OCI-LY7 (cell line): Measurements from ENCODE around the gene HDAC4. TPM values are rescaled to one million over a fixed set of nuclear protein-coding genes. Genes with fewer than 3 reads are reported as not detected.

Experiments
- BruUV-seq: library from RNA; stranded (reverse); fragments of 400-500 nt; replicated peaks from 2 replicates; lab custom pipeline; 2021; lab: Mats Ljungman, UMichigan
- CTCF ChIA-PET: fragments of 300-600 bp; sonication (Branson Sonifier 250); formaldehyde crosslinking; loops from one replicate; lab custom pipeline; 2022; ENCODE audit warnings: antibody characterized with exemption; ENCODE audit not compliant: unreplicated experiment; lab: Charles Lee
- POLR2A ChIA-PET: fragments of 300-600 bp; sonication (Branson Sonifier 250); formaldehyde crosslinking; loops from one replicate; lab custom pipeline; 2022; ENCODE audit warnings: antibody characterized with exemption; lab: Charles Lee
- DNase-seq: peaks from one replicate; pipeline ENCODE4 v3.0.0-alpha.2; 2015; ENCODE audit warnings: low spot score
- H2AFZ ChIP-seq: fragments of 200-600 bp; sonication (generic), shearing (Covaris generic); 2 replicates; pipeline ENCODE4 v1.6.1; 2014; ENCODE audit warnings: mild to moderate bottlenecking, antibody characterized with exemption, low read length, moderate library complexity
- H3K27ac ChIP-seq: fragments of 200-600 bp; sonication (generic); 2 replicates; pipeline ENCODE4 v1.5.1; 2014; ENCODE audit warnings: mixed run types, low read depth, mild to moderate bottlenecking, moderate library complexity, low read length, inconsistent platforms; ENCODE audit not compliant: poor library complexity, severe bottlenecking
- H3K36me3 ChIP-seq: fragments of 200-600 bp; sonication (generic); 2 replicates; pipeline ENCODE4 v1.6.1; 2014; ENCODE audit warnings: mild to moderate bottlenecking, antibody characterized with exemption, low read length, moderate library complexity, mixed read lengths; ENCODE audit not compliant: insufficient read depth
- H3K4me1 ChIP-seq: fragments of 200-600 bp; sonication (generic); 2 replicates; pipeline ENCODE4 v1.5.1; 2014; ENCODE audit warnings: mild to moderate bottlenecking, low read length; ENCODE audit not compliant: insufficient read depth, poor library complexity, severe bottlenecking
- H3K4me2 ChIP-seq: fragments of 200-600 bp; sonication (generic); 2 replicates; pipeline ENCODE4 v1.6.1; 2014; ENCODE audit warnings: mild to moderate bottlenecking, low read length
- H3K4me3 ChIP-seq: fragments of 200-600 bp; sonication (generic); 2 replicates; pipeline ENCODE4 v1.5.1; 2014; ENCODE audit warnings: mild to moderate bottlenecking, low read depth, low read length; ENCODE audit not compliant: poor library complexity, severe bottlenecking
- H3K79me2 ChIP-seq: fragments of 200-600 bp; sonication (generic); 2 replicates; pipeline ENCODE4 v1.6.1; 2016; ENCODE audit warnings: low read depth, mild to moderate bottlenecking, low read length, moderate library complexity, mixed read lengths; ENCODE audit not compliant: insufficient read depth
- H3K9me2 ChIP-seq: fragments of 200-600 bp; sonication (generic); 2 replicates; pipeline ENCODE4 v1.6.1; 2016; ENCODE audit warnings: mild to moderate bottlenecking, low read length, mixed read lengths; ENCODE audit not compliant: insufficient read depth
- H3K9me3 ChIP-seq: fragments of 200-600 bp; sonication (generic); 2 replicates; pipeline ENCODE4 v1.6.1; 2014; ENCODE audit warnings: mild to moderate bottlenecking, mixed run types, low read length, mixed read lengths
- H4K20me1 ChIP-seq: fragments of 200-600 bp; sonication (generic); 2 replicates; pipeline ENCODE4 v1.6.1; 2014; ENCODE audit warnings: mild to moderate bottlenecking, antibody characterized with exemption, low read length, moderate library complexity, mixed read lengths; ENCODE audit not compliant: insufficient read depth
- CTCF ChIP-seq: fragments of 200-600 bp; sonication (generic); conservative IDR thresholded peaks from 2 replicates; pipeline ENCODE4 v1.5.1; 2014; ENCODE audit warnings: mild to moderate bottlenecking, antibody characterized with exemption, low read length, moderate library complexity, mixed read lengths
- EZH2phosphoT487 ChIP-seq: fragments of 200-600 bp; sonication (generic); IDR thresholded peaks from 2 replicates; pipeline ENCODE4 v1.6.1; 2018; ENCODE audit warnings: low read depth, borderline replicate concordance, mild to moderate bottlenecking, mixed run types, antibody characterized with exemption, low read length, moderate library complexity, mixed read lengths
- intact Hi-C: fragments of 100-400 bp; cut with micrococcal nuclease; formaldehyde crosslinking; loops from one replicate; pipeline ENCODE4 v1.10.0; 2022; ENCODE audit not compliant: unreplicated experiment
- total RNA-seq, 2 experiments: library from RNA; depleted of rRNA in 1 of 2; stranded (reverse); fragments of >200 nt in 1 of 2; shearing (Covaris generic) in 1 of 2; gene quantifications; 2 replicates each; pipeline ENCODE4 v1.2.3, GENCODE V29; 2014 to 2022

Gene HDAC4
- total RNA-seq, 2 experiments from 2014 or later, result 10.2 to 20.6 TPM

- no peak overlapping the region for H3K4me2 ChIP-seq
- H2AFZ ChIP-seq, result no peak overlapping the region
- TF ChIP-seq CTCF, result no peak
- no peak for TF ChIP-seq EZH2phosphoT487
- no peaks in the 10 kb centered on the region for H3K9me3 ChIP-seq
- intact Hi-C loops, result no loop called here
- CTCF ChIA-PET, result no interaction called here
- H3K4me1 ChIP-seq, result no peaks in the 10 kb centered on the region
- DNase-seq, result no peak
- H3K79me2 ChIP-seq, result no peaks in the 10 kb centered on the region
- POLR2A ChIA-PET, result no interaction called here
- no peaks in the 10 kb centered on the region for H4K20me1 ChIP-seq
- H3K27ac ChIP-seq, result no peak overlapping the region
- H3K36me3 ChIP-seq, result no peaks in the 10 kb centered on the region
- H3K4me3 ChIP-seq, result no peak overlapping the region
- BruUV-seq, result no TSS peak
- no peaks in the 10 kb centered on the region for H3K9me2 ChIP-seq
Measured at GRCh38 chr2:239086325-239087020, 314.3 kb downstream of the HDAC4 start.

GRCh38 chr2:239085201-239085992 lies 315.4 kb downstream of the HDAC4 start:
- H3K4me2 ChIP-seq, result no peak overlapping the region

More at GRCh38 chr2:239085201-239085992, 315.4 kb downstream of the HDAC4 start:
- Histone ChIP-seq H3K9me2 (no peaks in the 10 kb centered on the region), H3K27ac (no peak overlapping the region), H3K4me1 (no peaks in the 10 kb centered on the region), H3K4me3 (no peak overlapping the region), H4K20me1 (no peaks in the 10 kb centered on the region), H2AFZ (no peak overlapping the region), H3K79me2 (no peaks in the 10 kb centered on the region), H3K9me3 (no peaks in the 10 kb centered on the region), H3K36me3 (no peaks in the 10 kb centered on the region)
- intact Hi-C loops, result no loop called here
- TF ChIP-seq CTCF, result no peak
- no peak for TF ChIP-seq EZH2phosphoT487
- no peak for DNase-seq
- POLR2A ChIA-PET, result interaction anchor here (0.7 kb wide), 1 partner anchor 758 kb away, joined by 4 read pairs; no protein-coding TSS in a partner anchor
- BruUV-seq, result no TSS peak
- CTCF ChIA-PET, result no interaction called here
